Activated CD4-positive, CD25-positive, alpha-beta regulatory T cell treated with anti-CD3 and anti-CD28 coated beads, Interleukin-2, amount 50 U/mL, for 24 hours (primary cell): ENCODE measurements around the gene ATP2C2.

ENCODE experiments used
- ATAC-seq, 2 donors: fragments of 150-1000 bp; cut with Tn5 transposase; one replicate each; pipeline ENCODE4 v1.10.0; 2021; ENCODE audit warnings: mild to moderate bottlenecking in 1 of 2, moderate library complexity in 1 of 2

The ATP2C2 gene

DNA sequence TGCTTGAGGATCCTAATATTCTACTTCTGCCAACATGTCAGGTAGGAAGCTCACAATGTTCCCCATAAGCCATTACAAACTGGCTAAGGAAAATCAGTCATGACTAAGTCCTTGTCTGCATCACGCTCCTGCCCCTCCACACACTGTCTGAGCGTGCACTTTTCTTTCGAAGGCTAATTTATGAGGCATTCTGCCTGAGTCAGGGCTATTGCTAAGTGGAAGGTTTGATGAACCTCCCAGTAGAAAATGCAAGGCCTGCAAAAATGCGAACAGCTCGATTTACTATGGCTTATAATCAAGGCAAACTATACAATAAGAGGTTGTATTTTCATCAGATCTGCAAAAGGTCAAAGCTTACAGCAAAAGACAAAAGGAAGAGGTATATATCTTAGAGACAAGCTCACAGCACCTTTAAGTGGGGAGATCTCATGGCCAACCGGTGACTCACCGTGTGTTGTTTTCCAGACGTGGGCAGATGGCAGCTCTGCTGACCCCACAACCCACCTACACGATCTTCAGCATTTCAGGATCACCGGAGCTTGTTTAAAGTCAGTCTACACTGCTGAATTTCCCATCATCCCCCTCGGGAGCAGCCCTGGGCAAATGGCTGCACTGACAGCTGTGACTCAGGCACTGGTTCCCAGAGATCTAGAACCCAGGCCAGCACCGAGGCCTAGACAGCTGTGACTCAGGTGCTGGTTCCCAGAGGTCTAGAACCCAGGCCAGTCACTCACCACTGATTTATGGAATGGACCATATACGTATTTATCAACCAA, 110.0 kb downstream of the ATP2C2 start:
- no peak for ATAC-seq

DNA sequence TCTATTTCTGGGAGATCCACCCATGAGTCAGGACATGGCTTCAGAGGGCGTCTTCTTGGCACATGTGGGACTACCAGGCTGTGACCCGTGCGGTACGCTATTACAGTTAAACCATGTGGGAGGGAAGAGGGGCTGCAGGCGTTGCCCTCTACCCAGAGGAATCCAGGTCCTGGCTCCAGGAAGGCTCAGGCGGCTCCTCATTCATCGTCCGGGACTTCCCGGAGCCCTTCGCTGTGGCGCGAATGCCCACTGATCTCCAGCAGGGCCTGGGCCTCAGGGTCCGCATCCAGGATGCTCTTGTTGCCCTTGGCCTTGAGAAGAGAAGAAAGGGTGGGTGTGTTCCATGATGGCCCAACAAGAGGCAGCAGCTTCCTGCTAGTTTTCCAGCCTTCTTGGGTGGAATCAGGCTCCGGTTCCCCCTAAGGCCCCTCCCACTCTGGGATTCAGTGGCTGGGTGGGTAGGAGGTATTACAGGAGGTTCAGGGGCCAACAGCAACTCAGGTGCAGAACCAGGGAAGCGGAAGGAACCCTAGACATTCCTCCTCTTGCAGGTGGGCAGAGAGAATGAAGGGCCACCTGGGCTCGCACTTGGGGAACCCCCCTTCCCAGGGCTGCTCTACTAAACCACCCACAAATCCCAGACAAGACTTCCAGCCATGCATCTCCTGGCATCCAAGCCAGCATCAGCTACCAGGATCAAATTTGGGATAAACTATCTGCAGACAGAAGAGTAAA, 111.5 kb downstream of the ATP2C2 start:
- no peak for ATAC-seq

DNA sequence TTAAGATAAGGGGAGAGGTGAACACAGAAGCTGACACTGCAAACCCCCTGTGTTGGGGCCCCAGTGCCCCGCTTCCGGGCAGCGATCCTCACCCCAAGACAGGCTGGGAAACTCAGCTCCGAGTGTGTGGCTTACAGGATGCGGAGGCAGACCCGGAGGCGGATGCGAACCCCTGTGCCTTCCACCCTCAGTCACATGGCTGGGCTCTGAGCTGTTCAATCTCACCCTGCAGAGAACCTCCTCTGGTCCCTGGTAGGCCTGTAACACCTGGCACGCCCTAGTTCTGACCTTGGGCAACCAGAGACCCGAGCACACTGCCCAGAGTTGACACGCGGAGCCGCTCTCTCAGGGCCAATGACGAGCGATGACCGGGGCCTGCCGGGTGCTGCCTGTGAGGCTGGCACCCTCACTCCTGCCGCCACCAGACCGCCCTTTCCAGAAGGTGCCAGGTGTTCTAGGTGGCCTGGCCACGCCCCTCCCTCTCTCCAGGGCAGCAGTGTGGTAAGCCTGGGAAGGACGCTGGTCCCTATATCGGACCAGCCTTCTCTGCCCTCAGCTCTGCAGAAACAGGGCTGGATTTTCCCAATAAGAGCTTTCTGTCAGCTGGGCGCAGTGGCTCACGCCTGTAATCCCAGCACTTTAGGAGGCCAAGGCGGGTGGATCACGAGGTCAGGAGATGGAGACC, 112.9 kb downstream of the ATP2C2 start:
- no peak for ATAC-seq

DNA sequence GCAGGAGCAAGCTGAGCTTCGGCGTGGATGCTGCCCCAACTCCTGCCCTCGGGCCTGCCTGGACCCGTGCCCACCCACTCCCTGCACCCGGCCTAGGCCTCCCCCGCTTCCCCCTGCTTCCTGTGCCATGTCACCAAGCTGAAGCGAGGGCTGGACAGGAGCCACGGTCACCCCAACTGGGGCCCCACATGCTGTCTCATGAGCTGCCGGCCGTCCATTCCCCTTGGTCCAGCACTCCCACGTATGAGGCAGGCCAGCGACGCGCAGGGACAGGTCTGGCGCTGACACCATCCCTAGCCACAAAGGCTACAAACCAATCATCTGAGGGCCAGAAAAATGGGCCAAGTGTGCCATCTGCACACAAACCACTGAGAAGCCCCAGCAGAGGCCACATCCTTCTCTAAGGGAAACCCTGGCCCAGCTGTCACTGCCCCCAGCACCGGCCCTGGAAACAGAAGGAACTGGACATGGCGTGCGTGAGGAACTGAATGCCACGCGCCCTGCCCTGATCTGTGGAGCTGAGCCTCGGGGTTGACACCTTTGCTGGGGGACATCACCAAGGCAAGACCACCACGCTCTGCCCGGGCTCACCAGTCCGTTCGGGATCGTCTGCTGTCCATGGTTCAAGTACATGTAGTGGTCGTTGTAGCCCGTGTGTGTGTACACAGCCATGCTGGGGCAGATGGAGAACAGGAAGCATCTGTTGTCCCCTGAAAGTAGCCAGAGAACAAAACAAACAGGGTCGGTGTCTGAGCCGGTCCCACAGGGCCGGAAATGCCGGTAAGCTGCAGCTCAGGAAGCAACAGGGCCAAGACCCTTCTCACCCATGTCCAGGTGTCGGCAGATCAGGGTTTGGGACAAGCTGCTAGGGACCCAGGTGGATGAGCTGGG, 113.9 kb downstream of the ATP2C2 start:
- no peak for ATAC-seq

DNA sequence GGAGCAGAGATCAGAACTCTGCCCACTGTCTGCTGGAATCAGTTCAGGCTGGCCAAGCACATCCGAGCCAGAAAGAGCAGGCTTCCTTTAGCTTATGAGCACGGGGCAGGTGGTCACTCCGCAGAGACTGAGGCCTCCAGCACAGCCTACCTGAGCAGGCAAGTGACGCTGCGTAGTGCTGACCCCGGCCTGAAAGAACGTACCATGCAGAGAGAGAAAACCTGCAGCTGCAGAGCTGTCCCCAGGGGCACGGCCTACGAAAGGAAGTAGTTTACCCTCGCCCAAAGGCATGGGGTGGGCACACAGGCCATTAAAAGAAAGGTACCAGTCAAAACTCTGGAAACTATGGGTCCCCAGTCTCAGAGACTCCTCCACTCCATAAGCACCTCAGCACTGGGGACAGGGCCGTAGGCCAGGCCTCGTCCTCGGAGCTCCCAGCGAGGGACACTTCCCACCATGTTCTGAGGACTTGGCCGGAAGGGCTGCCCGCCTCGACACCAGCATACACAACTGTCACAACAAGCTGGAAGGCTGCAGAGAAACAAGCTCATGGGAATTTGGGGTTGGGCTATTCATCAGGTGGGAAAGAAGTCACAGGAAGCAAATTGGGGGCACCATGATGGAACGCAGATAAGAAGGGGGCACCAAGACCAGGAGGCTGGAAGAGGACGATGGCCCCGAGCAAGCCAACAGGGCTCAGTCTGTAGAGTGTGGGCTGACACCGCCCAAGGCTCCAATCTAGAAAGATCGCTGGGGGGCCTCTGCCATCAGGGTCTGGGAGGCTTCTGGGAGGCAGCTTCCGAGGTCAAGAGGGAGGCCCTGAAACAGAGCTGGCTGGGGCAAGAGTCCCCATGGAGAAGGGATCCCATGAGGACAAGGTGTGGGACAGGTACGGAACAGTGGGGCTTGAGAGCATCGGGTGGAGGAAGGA, 114.9 kb downstream of the ATP2C2 start:
- ATAC-seq, result no peak

DNA sequence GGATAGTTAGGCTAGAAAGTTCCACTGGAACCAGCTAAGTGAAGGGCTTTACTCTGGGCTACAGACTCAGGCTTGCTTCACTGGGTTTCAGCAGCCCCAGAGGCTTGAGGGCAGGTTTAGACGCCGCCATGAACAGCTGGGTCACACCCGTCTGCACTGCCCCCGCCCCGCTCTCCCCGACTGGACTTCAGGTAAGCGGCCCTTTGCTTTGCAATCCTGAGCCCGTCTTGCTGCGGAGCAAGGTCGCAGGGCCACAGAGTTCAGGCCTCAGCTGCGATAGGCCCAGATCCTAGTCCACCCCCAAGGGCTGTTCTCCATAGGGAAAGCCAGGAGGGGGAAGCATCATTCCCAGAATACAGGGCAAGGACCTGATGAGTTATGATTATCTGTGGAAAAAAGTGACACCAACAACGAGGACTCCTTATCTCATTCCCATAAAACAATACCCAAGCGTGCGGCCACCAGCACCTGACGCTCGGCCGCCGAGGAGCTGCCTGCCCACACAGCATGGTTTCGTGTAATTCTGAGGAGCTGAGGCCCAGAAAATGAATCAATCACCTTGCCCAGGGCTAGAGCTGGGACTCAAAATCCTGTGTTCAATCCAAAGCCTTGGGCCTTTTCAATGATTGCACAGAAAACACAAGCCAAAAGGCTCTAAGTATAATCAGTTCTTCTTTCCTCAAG, 115.7 kb downstream of the ATP2C2 start:
- ATAC-seq, result no peak

DNA sequence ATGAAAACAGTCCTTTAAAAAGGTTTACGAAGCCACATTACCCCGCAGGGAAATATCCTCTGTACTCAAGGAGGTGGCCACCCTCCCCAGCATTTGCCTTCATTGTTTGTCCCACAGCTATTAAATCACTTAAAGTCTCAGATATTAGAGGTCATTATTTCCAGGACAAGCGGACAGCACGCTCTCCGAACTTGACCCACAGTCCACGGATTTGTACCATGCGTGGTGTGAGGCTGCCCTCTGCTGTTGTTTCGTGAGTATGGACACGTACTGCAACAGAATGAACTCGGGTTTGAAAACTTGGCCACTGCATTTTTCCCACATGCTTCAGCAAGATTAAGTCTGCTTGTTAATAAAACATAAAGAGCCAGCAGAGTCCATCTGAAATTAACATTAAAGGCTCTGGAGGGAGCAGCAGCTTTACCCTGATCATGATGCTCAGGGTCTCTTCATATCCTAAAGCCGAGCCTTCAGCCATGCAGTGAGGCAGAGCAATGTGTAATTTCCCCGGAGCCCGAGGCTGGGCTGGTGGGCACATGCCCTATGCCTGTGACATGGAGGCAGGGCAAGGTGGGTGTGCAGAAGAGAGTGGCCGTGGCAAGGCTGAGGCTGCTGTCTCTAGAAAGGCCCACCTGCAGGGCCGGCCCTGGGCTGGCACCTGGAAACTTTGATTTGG, 116.4 kb downstream of the ATP2C2 start:
- ATAC-seq, result no peak

DNA sequence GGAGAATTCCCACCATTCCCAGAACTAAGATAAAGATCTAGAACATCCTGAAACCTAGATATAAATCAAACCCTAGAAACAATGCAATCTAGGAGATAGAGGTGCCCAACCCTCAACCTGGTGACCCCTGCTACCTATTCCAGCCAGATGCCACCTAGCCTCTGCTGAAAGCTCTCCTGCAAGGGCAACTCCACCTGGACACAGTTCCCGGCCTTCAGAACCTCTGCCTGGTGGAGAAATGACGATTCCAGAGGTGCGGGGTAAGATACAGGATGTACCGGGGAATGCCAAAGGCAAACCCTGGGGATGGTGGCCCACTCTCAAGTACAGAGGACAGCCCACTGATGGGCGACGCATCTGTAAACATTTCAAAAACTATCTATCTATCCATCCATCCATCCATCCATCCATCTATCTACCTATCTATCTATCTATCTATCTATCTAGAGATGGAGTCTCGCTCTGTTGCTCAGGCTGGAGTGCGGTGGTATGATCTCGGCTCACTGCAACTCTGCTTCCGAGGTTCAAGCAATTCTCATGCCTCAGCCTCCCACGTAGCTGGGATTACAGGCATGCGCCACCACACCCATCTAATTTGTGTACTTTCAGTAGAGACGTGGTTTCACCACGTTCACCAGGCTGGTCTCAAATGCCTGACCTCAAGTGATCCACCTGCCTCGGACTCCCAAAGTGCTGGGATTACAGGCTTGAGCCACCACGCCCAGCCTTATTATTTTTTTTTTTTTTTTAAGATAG, 117.1 kb downstream of the ATP2C2 start:
- no peak for ATAC-seq

DNA sequence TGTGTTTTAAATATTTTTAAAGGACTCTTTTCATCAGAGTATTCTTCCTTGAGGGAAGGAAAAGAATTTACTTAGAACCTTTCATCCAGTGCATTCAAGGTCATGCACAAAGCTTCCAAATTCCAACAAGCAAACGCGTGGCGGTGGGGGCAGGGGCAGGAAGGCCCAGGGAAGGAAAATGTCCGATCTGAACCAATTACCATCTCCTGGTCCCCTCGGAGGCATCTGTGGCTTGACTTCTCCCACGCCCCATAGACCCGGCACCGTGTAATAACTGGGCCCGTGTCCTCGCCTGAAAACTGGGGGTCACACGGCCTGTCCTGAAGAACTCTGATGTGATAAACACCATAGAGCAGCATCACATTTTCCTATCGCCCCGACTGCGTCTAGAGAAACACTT, 117.8 kb downstream of the ATP2C2 start:
- no peak for ATAC-seq

DNA sequence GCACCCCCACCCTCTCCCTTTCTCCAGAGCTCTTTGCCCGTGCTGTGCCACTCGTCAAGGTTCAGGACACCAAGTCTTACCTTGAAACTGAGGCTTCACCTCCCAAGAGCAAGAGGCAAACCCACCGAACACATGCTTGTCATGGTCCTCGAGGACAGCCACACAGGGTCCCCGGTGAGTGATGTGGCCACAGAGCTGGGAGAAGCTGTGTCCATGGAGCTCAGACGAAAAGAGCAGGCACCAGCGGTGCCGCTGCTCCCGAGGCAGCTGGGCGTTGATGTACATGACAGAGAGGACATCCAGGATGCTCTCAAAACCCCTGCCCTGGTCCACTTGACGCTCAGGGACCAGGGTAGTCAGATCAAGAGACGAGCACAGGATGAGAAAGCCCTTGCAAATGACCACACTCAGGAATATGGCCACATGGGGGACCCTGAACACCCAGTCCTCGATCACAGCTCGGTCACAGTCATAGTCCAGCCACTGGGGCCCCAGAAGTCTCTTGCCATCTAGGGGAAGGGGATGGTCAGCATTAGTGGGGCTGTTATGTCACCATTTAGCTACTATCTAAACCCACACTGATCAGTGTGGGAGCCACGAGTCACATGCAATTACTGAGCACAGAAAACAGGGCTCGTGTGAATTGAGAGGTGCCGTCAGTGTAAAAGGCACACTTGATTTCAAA, 118.4 kb downstream of the ATP2C2 start:
- no peak for ATAC-seq

DNA sequence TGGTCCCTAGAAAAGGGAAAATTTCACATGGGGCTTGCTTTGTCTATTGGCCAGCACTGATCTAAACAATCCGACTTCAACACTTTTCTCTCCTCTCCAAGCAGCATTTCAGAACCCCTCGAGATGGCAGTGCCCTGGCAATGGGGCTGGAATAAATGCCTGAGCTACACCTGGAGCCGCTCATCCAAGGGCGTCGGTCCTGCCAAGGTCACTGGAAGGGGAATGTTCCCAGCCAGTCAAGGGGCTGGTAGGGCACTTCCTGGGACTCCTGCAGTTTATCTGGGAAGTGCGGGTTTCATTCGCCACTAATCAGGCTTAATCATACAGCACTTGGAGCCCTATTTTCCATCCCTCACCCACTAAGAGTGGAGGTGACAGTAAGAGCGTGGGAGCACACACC, 119.0 kb downstream of the ATP2C2 start:
- ATAC-seq, result no peak

DNA sequence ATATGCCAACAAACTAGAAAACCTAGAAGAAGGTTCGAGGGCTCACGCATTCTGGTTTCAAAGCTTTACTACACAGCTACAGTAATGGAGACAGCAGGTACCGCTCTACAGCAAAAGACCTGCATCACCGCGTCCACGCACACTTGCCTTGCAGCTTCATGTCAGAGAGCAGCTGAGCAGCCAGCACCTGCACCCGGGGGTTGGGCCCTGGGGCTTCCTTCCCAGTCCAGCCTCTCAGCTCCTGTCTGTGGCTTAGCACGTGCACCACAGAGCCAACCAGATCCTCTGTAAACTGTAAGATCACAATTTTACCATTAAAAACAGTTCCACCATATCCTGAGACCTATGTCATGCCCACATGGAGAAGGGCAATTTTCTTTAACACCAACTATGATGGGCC, 120.8 kb downstream of the ATP2C2 start:
- ATAC-seq, result no peak

DNA sequence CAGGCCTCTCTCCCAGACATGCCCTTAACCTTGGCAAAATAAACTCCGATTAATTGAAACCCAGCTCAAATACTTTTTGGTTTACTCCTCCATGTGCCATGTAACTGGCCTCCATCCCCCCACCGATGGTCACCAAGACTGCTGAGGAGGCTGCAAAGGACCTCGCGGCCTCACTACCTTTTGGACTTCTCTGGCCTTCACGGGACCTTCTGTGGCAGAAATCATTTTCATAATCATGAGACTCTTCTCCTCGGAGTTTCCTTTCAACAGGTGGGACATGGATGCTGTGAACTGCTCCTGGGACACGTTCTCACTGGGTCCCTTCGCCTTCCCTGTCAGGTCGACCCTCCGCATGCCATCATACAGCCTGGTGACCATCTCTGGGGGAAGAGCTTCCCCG, 127.2 kb downstream of the ATP2C2 start:
- no peak for ATAC-seq

DNA sequence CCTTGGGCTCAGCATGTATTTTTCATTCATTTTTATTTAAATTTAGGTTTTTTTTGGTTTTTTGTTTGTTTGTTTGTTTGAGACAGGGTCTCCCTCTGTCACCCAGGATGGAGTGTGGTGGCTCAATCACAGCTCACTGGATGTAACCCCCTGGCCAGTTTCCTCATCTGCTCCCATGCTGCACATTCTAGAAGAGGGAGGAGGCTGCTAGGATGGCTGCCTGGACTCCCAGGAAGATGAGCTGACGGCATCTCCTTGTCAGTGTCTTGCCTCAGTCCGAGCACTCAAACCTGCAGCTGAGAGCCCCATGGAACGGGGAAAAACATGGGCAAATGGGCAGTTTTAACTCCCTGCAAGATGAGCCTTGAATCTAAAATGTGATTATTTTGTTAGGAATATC, 128.7 kb downstream of the ATP2C2 start:
- no peak for ATAC-seq

DNA sequence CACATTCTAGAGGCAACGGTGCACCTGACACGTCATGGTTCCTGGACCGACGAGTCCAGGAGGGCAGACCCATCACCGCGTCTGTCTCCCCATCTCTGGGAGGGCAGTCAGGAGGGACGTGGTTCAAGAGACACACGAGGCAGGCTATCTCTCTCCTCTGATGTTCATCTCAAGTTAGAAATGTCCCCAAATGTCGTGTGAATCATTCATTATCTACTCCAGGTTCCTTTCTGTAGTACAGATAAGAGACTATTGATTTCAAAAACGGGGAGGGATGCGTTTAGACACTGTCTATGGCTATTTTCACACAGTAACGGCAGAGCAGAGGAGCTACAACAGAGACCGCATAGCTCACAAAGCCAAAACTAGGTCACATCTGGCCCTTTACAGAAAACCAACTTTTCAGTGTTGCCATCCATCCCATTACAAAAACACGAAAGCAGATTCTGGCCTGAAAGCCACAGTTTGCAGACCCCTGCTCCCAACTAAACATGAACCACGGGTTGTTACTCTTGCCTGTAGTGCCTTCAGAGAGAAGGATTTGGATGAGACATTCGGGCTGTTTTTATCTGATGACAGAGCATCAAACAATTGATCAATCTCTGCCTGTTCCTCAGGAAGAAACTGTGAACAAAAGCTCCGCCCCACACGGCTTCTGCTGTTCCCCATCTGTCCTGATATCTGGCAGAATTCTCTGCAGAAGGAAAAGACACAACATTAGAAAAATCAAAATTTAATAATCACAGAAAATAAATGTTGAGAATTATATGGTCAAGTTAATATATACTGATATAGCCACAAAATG, 129.3 kb downstream of the ATP2C2 start:
- no peak for ATAC-seq

DNA sequence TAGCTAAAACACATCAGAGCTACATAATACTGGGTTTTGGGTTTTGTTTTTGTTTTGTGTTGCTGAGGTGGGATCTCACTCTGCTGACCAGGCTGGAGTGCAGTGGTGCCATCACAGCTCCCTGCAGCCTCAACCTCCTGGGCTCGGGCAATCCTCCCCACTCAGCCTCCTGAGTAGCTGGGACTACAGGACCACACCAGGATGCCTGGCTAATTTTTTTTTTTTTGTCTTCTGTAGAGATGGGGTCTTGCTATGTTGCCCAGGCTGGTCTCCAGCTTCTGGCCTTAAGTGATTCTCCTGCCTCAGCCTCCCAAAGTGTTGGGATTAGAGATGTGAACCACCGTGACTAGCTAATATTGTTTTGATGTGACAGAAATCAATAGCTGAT, 129.9 kb downstream of the ATP2C2 start:
- no peak for ATAC-seq

DNA sequence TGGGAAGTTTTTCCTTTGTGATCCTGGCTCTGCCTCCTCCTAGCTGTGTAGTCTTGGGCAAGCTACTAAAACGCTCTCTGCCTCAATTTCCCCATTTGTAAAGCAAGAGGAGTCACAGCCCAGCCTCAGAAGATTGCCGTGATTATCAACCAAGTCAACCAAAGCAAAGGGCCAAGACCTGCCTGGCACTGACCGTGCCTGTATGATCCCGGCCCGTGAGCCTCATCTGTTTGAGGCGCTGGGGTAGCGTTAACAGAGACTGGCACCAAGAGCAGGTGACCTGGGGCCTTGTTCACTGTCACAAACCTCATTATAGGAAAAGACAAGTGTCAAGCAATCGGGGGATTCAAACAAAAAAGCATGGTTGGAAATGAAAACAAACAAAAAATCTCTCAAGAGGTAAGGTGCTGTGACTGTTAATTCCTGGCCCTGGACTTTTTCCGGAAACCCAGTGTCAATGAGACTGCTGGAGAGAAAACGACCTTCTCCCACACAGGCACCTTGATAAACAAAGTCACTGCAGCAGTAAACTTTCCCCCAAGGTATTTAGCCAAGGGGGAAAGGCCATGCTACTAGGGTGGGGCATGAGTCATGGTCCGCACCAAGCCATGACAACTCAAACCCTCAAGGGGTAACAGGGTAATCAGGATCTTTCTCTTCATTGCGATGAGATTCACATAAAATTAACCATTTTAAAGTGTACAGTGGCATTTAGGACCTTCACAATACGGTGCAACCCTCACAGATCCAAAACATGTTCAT, 130.7 kb downstream of the ATP2C2 start:
- ATAC-seq, result no peak
